Measurements from ENCODE around the gene PLP1. TPM values are rescaled to one million over a fixed set of nuclear protein-coding genes. Genes with fewer than 3 reads are reported as not detected.

PLP1 gene
- polyA plus RNA-seq, 1 of the 3 experiments (the other 2 are of a cell fraction): 0.90 TPM

Other genes with a start within 250 kb of the PLP1 start
- gene TCEAL4, start 191.3 kb upstream of the PLP1 start, polyA plus RNA-seq (2012; rRNA removed): 39.1 and 40.9 TPM in 2 replicates
- gene TCEAL3, start 168.9 kb upstream of the PLP1 start, polyA plus RNA-seq (2012; rRNA removed): 20.6 and 26.7 TPM in 2 replicates
- gene TCEAL1, start 147.9 kb upstream of the PLP1 start, polyA plus RNA-seq (2012; rRNA removed): 22.1 and 27.9 TPM in 2 replicates
- 221 and 363 TPM in 2 replicates for gene MORF4L2, start 90.1 kb upstream of the PLP1 start, polyA plus RNA-seq (2012; rRNA removed)
- gene TMEM31, start 65.9 kb upstream of the PLP1 start, polyA plus RNA-seq (2012; rRNA removed): 0.11 TPM in 1 of 2 replicates, not detected in the other
- 0.64 and 0.96 TPM in 2 replicates for gene RAB9B, start 55.4 kb downstream of the PLP1 start, polyA plus RNA-seq (2012; rRNA removed)
- gene TMSB15B, start 185.8 kb downstream of the PLP1 start, polyA plus RNA-seq (2012; rRNA removed): 13.1 and 15.2 TPM in 2 replicates
- gene H2BW1, start 236.9 kb downstream of the PLP1 start, polyA plus RNA-seq (2012; rRNA removed): not detected in 2 replicates